DMS 273 treated with DMSO at 0.1 percent for 48 hours (cell line): ENCODE results near the gene CRAMP1.

Source experiments
- DNase-seq: peaks from one replicate; lab custom pipeline; 2025; lab: John Stamatoyannopoulos, UW

CRAMP1 gene

GRCh38 chr16:1632638-1632970, 20.4 kb downstream of the CRAMP1 start:
- no peak for DNase-seq

GRCh38 chr16:1633310-1633709, 21.1 kb downstream of the CRAMP1 start:
- no peak for DNase-seq

DNA sequence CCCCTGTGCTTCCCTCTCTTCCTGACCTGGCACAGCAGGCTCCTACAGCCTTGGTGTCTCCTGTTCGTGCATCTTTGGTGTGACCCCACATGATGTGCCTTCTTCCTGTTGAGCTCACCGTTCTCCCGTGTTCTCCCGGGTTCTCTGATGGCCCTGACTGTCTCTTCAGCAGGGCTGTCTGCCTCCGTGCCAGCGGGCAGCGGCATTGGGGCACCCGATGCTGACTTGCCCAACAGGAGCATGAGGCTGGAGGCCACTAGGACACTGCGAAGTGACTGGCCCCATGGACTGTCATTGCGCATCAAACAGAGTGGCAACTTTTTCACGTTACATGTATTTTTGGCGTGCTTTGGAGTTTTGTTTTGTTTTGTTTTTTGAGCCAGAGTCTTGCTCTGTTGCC, 22.4 kb downstream of the CRAMP1 start:
- DNase-seq: no peak

GRCh38 chr16:1635070-1635469, 22.9 kb downstream of the CRAMP1 start:
- no peak for DNase-seq

DNA sequence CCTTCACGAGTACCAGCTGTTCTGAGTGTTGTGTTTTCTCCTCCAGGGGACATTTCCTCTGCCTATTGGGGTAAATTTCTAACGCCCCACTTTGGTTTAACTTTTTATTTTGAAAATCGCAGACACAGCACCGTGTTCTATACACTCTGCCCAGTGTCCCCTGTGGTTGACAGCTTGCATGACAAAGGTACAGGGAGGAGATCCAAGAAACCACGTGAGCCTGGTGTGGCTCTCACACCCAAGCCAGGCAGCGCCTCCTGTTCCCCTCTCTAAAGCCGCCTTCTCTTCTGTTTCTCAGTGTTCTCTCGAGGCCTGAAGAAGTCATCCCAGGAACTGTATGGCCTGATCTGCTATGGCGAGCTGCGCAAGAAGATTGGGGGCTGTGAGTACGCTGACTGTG, 25.4 kb downstream of the CRAMP1 start:
- no peak for DNase-seq

DNA sequence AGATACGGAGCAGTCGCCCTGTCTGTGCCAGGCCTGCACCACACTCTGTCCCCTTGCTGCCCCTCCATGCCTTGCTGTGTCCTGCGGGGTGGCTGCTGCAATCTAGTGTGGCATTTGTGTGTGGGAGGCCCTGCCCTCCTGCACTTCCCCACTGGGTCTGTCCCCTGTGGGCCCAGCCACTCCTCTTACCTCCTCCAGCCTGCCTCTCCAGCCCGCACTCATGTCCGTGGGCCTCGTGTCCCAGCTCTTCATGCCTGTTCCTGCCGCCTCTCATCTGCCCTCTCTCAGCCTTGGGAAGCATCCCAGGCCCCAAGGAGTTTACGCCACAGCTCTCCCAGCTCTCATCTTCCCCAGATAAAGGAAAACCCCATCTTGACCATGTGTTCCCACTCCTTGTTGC, 26.6 kb downstream of the CRAMP1 start:
- no peak for DNase-seq

- DNase-seq: no peak
Measured at GRCh38 chr16:1639282-1639681, 27.1 kb downstream of the CRAMP1 start.

GRCh38 chr16:1639860-1640259, 27.7 kb downstream of the CRAMP1 start:
- DNase-seq: no peak

GRCh38 chr16:1640261-1640941, 28.2 kb downstream of the CRAMP1 start:
- no peak for DNase-seq

GRCh38 chr16:1641261-1641660, 29.1 kb downstream of the CRAMP1 start:
- no peak for DNase-seq

DNA sequence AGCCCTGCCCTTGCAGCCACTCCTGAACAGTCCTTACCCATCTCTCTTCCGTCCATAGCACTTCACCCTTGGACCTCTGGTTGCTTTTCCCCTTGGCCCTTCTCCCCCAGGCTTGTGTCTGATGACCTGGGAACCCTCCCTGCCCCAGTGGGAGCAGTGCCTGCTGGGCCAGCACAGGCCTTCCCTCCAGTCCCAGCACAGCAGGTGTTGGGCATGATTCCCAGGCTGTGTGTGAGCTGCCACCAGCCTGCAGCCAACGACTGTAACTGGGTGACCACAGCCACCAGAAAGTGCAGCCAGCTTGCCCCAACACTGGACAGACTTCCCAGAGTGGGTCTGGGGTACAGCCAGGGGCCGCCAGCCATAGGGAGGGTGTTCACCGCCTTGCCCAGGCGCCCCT, 30.0 kb downstream of the CRAMP1 start:
- DNase-seq: no peak

- no peak for DNase-seq
Measured at GRCh38 chr16:1642753-1643152, 30.6 kb downstream of the CRAMP1 start.

GRCh38 chr16:1643521-1643920, 31.4 kb downstream of the CRAMP1 start:
- no peak for DNase-seq

- no peak for DNase-seq
Measured at GRCh38 chr16:1645914-1646525, 33.9 kb downstream of the CRAMP1 start.

DNA sequence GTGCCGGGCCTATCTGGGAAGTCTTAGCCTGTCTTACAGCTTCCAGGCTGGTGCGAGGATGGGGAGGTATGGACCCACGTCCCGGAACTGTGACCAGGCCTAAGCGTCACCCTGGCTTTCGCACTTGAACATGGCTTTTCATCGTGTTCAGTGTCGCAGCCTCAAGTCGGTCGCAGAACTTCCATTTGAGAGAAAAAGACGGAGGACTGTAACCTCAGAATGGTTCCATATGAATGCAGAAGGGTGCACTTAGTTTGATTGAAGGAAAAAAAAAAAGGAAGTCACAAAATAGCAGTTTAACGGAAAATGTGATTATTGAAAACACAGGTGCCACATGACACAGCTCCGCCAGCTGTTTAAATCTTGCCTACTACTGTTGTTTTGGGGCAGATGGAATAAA, 35.7 kb downstream of the CRAMP1 start:
- no peak for DNase-seq

GRCh38 chr16:1650131-1650530, 38.0 kb downstream of the CRAMP1 start:
- no peak for DNase-seq

DNA sequence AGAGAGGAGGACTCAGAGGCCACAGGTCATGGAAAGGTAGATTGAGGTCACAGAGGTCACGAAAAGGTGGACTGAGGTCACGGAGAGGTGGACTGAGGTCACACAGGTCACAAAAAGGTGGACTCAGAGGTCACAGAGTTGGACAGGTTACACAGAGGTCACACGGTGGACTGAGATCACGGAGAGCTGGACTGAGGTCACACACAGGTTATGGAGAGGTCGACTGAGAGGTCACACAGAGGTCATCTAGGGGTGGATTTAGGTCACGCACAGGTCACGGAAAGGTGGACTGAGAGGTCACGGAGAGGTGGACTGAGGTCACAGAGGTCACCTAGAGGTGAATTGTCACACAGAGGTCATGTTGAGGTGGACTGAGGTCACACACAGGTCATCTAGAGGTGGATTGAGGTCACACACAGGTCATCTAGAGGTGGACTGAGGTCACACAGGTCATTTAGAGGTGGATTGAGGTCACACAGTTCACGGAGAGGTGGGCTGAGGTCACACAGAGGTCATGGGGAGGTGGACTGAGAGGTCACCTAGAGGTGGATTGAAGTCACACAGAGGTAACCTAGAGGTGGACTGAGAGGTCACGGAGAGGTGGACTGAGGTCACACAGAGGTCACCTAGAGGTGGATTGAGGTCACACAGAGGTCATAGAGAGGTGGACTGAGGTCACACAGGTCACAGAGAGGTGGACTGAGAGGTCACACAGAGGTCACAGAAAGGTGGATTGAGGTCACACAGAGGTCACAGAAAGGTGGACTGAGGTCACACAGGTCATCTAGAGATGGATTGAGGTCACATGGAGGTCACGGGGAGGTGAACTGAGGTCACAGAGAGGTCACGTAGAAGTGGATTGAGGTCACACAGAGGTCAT, 39.2 kb downstream of the CRAMP1 start:
- no peak for DNase-seq

DNA sequence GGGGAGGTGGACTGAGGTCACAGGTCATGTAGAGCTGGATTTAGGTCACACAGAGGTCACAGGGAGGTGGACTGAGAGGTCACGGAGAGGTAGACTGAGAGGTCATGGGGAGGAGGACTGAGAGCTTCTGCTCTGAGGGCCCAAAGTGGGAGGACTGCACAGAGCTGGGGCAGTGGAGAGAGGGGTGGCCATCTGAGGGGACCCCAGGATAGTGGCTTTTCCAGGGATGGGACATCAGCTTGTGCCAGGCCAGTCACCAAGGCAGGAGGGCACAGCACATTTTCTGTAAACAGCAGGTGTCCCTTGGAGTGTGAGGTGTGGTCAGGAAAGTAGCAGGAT, 39.8 kb downstream of the CRAMP1 start:
- DNase-seq: no peak

DNA sequence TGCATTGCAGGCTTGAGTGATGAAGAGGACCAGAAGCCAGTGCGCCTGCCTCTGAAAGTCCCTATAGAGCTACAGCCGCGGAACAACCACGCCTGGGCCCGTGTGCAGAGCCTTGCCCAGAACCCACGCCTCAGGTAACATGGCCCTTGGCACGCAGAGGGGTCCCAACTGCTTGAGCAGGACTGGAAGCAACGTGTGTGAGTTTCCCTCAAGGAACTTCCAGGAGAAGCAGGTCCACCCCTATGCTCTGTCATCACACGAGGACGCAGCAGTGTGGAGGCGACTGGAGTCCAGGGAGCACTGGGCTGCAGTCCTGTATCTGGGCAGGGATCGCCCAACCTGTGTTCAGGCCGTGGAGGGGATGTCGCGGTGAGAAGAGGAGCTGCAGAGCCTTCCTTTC, 40.9 kb downstream of the CRAMP1 start:
- no peak for DNase-seq

DNA sequence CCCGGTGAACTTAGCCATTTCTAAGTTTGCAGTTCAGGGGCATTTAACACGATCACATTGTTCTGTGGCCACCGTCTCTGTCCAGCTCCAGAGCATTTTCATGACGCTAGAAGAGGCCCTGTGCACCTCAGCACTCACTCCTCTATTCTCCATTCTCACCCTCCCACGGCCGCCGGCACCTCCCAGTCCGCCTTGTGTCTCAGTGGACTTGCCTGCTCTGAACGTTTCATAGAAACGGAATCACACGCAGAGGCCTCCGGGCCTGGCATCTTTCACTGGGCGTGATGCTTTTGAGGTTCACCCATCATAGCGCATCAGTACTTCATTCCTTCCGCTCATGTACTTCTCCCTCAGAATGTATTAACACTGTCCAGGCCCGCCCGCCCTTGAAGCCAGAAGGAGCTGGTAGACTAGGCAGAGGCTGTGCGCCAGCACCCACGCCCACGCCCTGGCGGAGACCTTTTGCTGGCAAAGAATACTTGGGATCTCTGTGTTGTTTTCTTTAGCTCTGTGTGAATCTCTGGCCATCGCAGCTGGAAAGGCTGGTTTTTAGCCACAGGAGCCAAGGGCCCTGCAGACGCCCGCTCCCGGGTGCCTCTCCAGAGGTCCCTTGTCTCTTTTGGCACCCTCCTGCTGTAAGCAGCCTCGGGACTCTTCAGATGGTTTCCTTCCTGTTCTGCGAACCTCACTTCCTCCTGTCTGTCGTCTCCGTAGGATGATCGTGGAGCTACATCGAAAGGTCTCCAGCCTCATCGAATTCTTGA, 42.5 kb downstream of the CRAMP1 start:
- DNase-seq: no peak

DNA sequence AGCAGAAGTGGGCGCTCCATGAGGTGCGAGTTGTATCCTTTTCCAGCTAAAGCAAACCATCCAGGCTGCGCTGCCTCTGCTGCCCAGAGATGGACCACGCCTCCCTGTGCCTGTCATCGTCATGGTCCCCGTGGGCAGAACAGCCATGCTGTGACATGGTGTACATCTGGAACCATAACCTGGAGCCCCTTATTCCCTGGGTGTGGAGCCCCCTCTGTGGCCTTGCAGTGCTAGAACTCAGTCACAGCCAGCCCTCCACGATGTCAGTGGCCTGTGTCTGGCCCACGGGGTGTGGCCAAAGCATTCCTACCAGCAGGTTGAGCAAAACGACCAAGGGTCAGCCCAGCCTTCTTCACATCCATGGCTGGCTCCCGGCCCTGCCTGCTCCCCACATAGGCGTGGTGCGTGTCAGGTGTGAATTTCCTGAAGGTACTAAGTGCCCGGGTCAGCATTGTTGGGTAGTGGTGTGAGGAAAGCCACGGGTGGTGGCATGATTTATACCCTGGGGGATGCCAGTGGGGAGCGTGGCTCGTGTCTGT, 43.2 kb downstream of the CRAMP1 start:
- DNase-seq: no peak
